H9 (cell line): ENCODE data around the gene USP37. TPM values are rescaled to one million over a fixed set of nuclear protein-coding genes. Genes with fewer than 3 reads are reported as not detected.

Source experiments
- DNase-seq: peaks from one replicate; pipeline ENCODE4 v3.0.0-alpha.2; 2017
- H2AFZ ChIP-seq: one replicate; pipeline ENCODE4 v1.6.1; 2013; ENCODE audit warnings: mild to moderate bottlenecking, low read length, control low read depth, moderate library complexity
- H2AK5ac ChIP-seq: 2 replicates; pipeline ENCODE4 v1.6.1; 2013; ENCODE audit warnings: low read length, control low read depth, mixed read lengths; ENCODE audit not compliant: insufficient read length
- H2BK120ac ChIP-seq: one replicate; pipeline ENCODE4 v1.6.1; 2013; ENCODE audit warnings: low read depth, mild to moderate bottlenecking, low read length, control low read depth, inconsistent platforms; ENCODE audit not compliant: poor library complexity, severe bottlenecking
- H2BK12ac ChIP-seq: 2 replicates; pipeline ENCODE4 v1.6.1; 2013; ENCODE audit warnings: low read length, control low read depth, mixed read lengths, low read depth; ENCODE audit not compliant: insufficient read length
- H2BK15ac ChIP-seq: 2 replicates; pipeline ENCODE4 v1.6.1; 2013; ENCODE audit warnings: low read depth, low read length, control low read depth
- H2BK20ac ChIP-seq: one replicate; pipeline ENCODE4 v1.6.1; 2013; ENCODE audit warnings: low read depth, mild to moderate bottlenecking, low read length, control low read depth, inconsistent platforms; ENCODE audit not compliant: poor library complexity, severe bottlenecking
- H2BK5ac ChIP-seq: 2 replicates; pipeline ENCODE4 v1.6.1; 2013; ENCODE audit warnings: low read length, control low read depth, mixed read lengths; ENCODE audit not compliant: insufficient read length
- H3K14ac ChIP-seq: 2 replicates; pipeline ENCODE4 v1.6.1; 2013; ENCODE audit warnings: low read length, control low read depth; ENCODE audit not compliant: insufficient read depth
- H3K18ac ChIP-seq: 2 replicates; pipeline ENCODE4 v1.6.1; 2013; ENCODE audit warnings: low read depth, mild to moderate bottlenecking, mixed read lengths, low read length, control low read depth; ENCODE audit not compliant: insufficient read length
- H3K23ac ChIP-seq: 2 replicates; pipeline ENCODE4 v1.6.1; 2013; ENCODE audit warnings: low read length, control low read depth, mixed read lengths, low read depth; ENCODE audit not compliant: insufficient read length
- H3K23me2 ChIP-seq: 2 replicates; pipeline ENCODE4 v1.6.1; 2013; ENCODE audit warnings: low read depth, mild to moderate bottlenecking, mixed read lengths, low read length, control low read depth; ENCODE audit not compliant: insufficient read length, poor library complexity, severe bottlenecking
- H3K27ac ChIP-seq: 2 replicates; pipeline ENCODE4 v1.5.1; 2013; ENCODE audit warnings: low read length, control low read depth, mixed read lengths, low read depth; ENCODE audit not compliant: insufficient read length
- H3K27me3 ChIP-seq: 2 replicates; pipeline ENCODE4 v1.6.1; 2013; ENCODE audit warnings: low read length, control low read depth, inconsistent platforms; ENCODE audit not compliant: insufficient read depth
- H3K4ac ChIP-seq: 2 replicates; pipeline ENCODE4 v1.6.1; 2013; ENCODE audit warnings: low read depth, mild to moderate bottlenecking, control low read depth, inconsistent platforms, low read length, moderate library complexity
- H3K4me1 ChIP-seq: 2 replicates; pipeline ENCODE4 v1.6.1; 2013; ENCODE audit warnings: low read length, control low read depth, inconsistent platforms; ENCODE audit not compliant: insufficient read depth
- H3K4me2 ChIP-seq: 2 replicates; pipeline ENCODE4 v1.6.1; 2013; ENCODE audit warnings: low read length, control low read depth, mixed read lengths; ENCODE audit not compliant: insufficient read length, insufficient read depth
- H3K56ac ChIP-seq: 2 replicates; pipeline ENCODE4 v1.6.1; 2013; ENCODE audit warnings: low read depth, mild to moderate bottlenecking, mixed read lengths, low read length, control low read depth; ENCODE audit not compliant: insufficient read length
- H3K79me1 ChIP-seq: 2 replicates; pipeline ENCODE4 v1.6.1; 2013; ENCODE audit warnings: low read depth, mild to moderate bottlenecking, moderate library complexity, low read length, control low read depth, inconsistent platforms; ENCODE audit not compliant: insufficient read depth, poor library complexity, severe bottlenecking
- H3K79me2 ChIP-seq: 2 replicates; pipeline ENCODE4 v1.6.1; 2013; ENCODE audit warnings: low read length, control low read depth, inconsistent platforms; ENCODE audit not compliant: insufficient read depth
- H3K9ac ChIP-seq: 2 replicates; pipeline ENCODE4 v1.6.1; 2013; ENCODE audit warnings: low read length, control low read depth, mixed read lengths; ENCODE audit not compliant: insufficient read length; ENCODE audit errors: extremely low read depth
- H3K9me3 ChIP-seq: one replicate; pipeline ENCODE4 v1.6.1; 2013; ENCODE audit warnings: low read depth, low read length, inconsistent platforms; ENCODE audit not compliant: control insufficient read depth
- H3T11ph ChIP-seq: one replicate; pipeline ENCODE4 v1.6.1; 2013; ENCODE audit warnings: mild to moderate bottlenecking, low read length, control low read depth, inconsistent platforms
- H4K20me1 ChIP-seq: one replicate; pipeline ENCODE4 v1.6.1; 2013; ENCODE audit not compliant: control insufficient read depth, insufficient read length, insufficient read depth
- H4K5ac ChIP-seq: 2 replicates; pipeline ENCODE4 v1.6.1; 2013; ENCODE audit warnings: low read depth, mild to moderate bottlenecking, mixed read lengths, low read length, control low read depth; ENCODE audit not compliant: insufficient read length
- H4K8ac ChIP-seq: replicated peaks from 2 replicates; pipeline ENCODE4 v1.6.1; 2013; ENCODE audit warnings: low read length, control low read depth, mixed read lengths, low read depth; ENCODE audit not compliant: insufficient read length
- H4K91ac ChIP-seq: 2 replicates; pipeline ENCODE4 v1.6.1; 2013; ENCODE audit warnings: low read depth, mild to moderate bottlenecking, moderate library complexity, mixed read lengths, low read length, control low read depth; ENCODE audit not compliant: insufficient read length
- H3K27ac Mint-ChIP-seq, 3 experiments: 2 replicates in 2 of 3; 3 replicates in 1 of 3; pipeline ENCODE4 v1.8.0; 2020 to 2021; ENCODE audit warnings: mixed read lengths in 3 of 3, mild to moderate bottlenecking in 1 of 3, moderate library complexity in 1 of 3
- H3K27me3 Mint-ChIP-seq: 2 replicates; pipeline ENCODE4 v1.8.0; 2021; ENCODE audit warnings: low read depth, mild to moderate bottlenecking, moderate library complexity, mixed read lengths
- H3K36me3 Mint-ChIP-seq, 3 experiments: 2 replicates in 2 of 3; 3 replicates in 1 of 3; pipeline ENCODE4 v1.8.0; 2020 to 2021; ENCODE audit warnings: low read depth in 3 of 3, mixed read lengths in 3 of 3; ENCODE audit not compliant: insufficient read depth in 1 of 3
- H3K4me1 Mint-ChIP-seq, 2 experiments: 2 replicates each; pipeline ENCODE4 v1.8.0; 2020; ENCODE audit warnings: mixed read lengths in 2 of 2
- H3K4me3 Mint-ChIP-seq, 2 experiments: 2 replicates in 1 of 2; 3 replicates in 1 of 2; pipeline ENCODE4 v1.8.0; 2020 to 2021; ENCODE audit warnings: mild to moderate bottlenecking in 2 of 2, mixed read lengths in 2 of 2, moderate library complexity in 1 of 2
- H3K9me3 Mint-ChIP-seq, 2 experiments: 2 replicates in 1 of 2; 3 replicates in 1 of 2; pipeline ENCODE4 v1.8.0; 2020; ENCODE audit warnings: mild to moderate bottlenecking in 2 of 2, mixed read lengths in 2 of 2, moderate library complexity in 1 of 2
- WGBS: extraction: QIAGEN DNeasy Blood & Tissue Kit; methylation state at CpG from one replicate; pipeline ENCODE4 v1.1.7; 2013; ENCODE audit warnings: missing lambda C conversion rate, low lambda C conversion rate, mixed read lengths; ENCODE audit not compliant: insufficient read length; ENCODE audit errors: extremely low coverage; 5-methylcytosine and 5-hydroxymethylcytosine counted together
- total RNA-seq: library from RNA; stranded (reverse); gene quantifications from 2 replicates; pipeline ENCODE4 v1.2.1, GENCODE V29; 2021
- TF ChIP-seq, protein P1 (sequence below): fragments of 200-600 bp; sonication (generic); conservative IDR thresholded peaks from 3 replicates; pipeline ENCODE4 v1.8.0; 2021; ENCODE audit warnings: antibody characterized with exemption, mild to moderate bottlenecking

The USP37 gene
- total RNA-seq, 1 experiment from 2014 or later: 34.9 TPM

- H2BK12ac ChIP-seq: no peak overlapping the region
- H4K91ac ChIP-seq: no peak overlapping the region
- H3K4ac ChIP-seq: no peak overlapping the region
- no peaks in the 10 kb centered on the region for H3K27me3 Mint-ChIP-seq
- H2AFZ ChIP-seq: no peak overlapping the region
- H3K4me1 ChIP-seq: no peaks in the 10 kb centered on the region
- peak overlapping the region; percentile 53 for H3K27ac ChIP-seq
- H3K79me1 ChIP-seq: no peaks in the 10 kb centered on the region
- H2BK20ac ChIP-seq: no peak overlapping the region
- H3K18ac ChIP-seq: no peak overlapping the region
- no peak overlapping the region for H2BK120ac ChIP-seq
- H3K56ac ChIP-seq: no peak overlapping the region
- no CpG with 5 or more reads among the region's 2 CpGs for WGBS
- no peak overlapping the region for H2AK5ac ChIP-seq
- H3K4me1 Mint-ChIP-seq: peaks cover 10 to 18% of the 10 kb centered on the region in 2 experiments
- H3K79me2 ChIP-seq: no peaks in the 10 kb centered on the region
- no peaks in the 10 kb centered on the region for H3K9me3 ChIP-seq
- no peak overlapping the region for H3T11ph ChIP-seq
- H3K23me2 ChIP-seq: no peaks in the 10 kb centered on the region
- peaks cover 13 to 53% (median 37%) of the 10 kb centered on the region in 3 experiments; a peak in 6 of 7 replicates for H3K36me3 Mint-ChIP-seq
- H3K9ac ChIP-seq: no peak overlapping the region
- H3K14ac ChIP-seq: no peak overlapping the region
- peak overlapping the region; percentile 73 to 97 (median 76); a peak in 6 of 7 replicates for H3K27ac Mint-ChIP-seq
- H3K4me2 ChIP-seq: no peak overlapping the region
- H3K4me3 Mint-ChIP-seq: no peak overlapping the region
- no peaks in the 10 kb centered on the region for H3K9me3 Mint-ChIP-seq
- H3K27me3 ChIP-seq: no peaks in the 10 kb centered on the region
- no peak overlapping the region for H3K23ac ChIP-seq
- no peak overlapping the region for H2BK5ac ChIP-seq
- TF ChIP-seq, protein P1, sequence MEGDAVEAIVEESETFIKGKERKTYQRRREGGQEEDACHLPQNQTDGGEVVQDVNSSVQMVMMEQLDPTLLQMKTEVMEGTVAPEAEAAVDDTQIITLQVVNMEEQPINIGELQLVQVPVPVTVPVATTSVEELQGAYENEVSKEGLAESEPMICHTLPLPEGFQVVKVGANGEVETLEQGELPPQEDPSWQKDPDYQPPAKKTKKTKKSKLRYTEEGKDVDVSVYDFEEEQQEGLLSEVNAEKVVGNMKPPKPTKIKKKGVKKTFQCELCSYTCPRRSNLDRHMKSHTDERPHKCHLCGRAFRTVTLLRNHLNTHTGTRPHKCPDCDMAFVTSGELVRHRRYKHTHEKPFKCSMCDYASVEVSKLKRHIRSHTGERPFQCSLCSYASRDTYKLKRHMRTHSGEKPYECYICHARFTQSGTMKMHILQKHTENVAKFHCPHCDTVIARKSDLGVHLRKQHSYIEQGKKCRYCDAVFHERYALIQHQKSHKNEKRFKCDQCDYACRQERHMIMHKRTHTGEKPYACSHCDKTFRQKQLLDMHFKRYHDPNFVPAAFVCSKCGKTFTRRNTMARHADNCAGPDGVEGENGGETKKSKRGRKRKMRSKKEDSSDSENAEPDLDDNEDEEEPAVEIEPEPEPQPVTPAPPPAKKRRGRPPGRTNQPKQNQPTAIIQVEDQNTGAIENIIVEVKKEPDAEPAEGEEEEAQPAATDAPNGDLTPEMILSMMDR: no peak
- no peak overlapping the region for H4K5ac ChIP-seq
- DNase-seq: no peak
- H4K8ac ChIP-seq: no peak overlapping the region
- H4K20me1 ChIP-seq: no peaks in the 10 kb centered on the region
- no peak overlapping the region for H2BK15ac ChIP-seq
Observed at GRCh38 chr2:218501665-218502064, 66.5 kb downstream of the USP37 start.
